AG09309 (cell line): ENCODE results near the gene FLVCR2.

Experiments
- DNase-seq: peaks from one replicate; pipeline ENCODE4 v3.0.0-alpha.2; 2010; ENCODE audit warnings: low read depth
- H3K4me3 ChIP-seq: 2 replicates; pipeline ENCODE4 v1.5.1; 2011; ENCODE audit warnings: mild to moderate bottlenecking, low read depth, low read length, moderate library complexity; ENCODE audit not compliant: control insufficient read depth
- CTCF ChIP-seq: IDR thresholded peaks from 2 replicates; pipeline ENCODE4 v1.5.1; 2011; ENCODE audit warnings: mild to moderate bottlenecking, low read depth, low read length, inconsistent platforms; ENCODE audit not compliant: insufficient read depth, control insufficient read depth; ENCODE audit errors: missing control alignments

The FLVCR2 gene

GRCh38 chr14:75537071-75537470, 41.3 kb upstream of the FLVCR2 start:
- TF ChIP-seq CTCF = no peak
- DNase-seq = no peak
- H3K4me3 ChIP-seq = no peak overlapping the region

GRCh38 chr14:75539162-75539560, 39.3 kb upstream of the FLVCR2 start:
- TF ChIP-seq CTCF = no peak
- H3K4me3 ChIP-seq = no peak overlapping the region

GRCh38 chr14:75539561-75540478, 38.6 kb upstream of the FLVCR2 start:
- TF ChIP-seq CTCF = no peak
- H3K4me3 ChIP-seq = no peak overlapping the region
- no peak for DNase-seq

More at GRCh38 chr14:75539162-75539560, 39.3 kb upstream of the FLVCR2 start:
- DNase-seq = no peak

DNA sequence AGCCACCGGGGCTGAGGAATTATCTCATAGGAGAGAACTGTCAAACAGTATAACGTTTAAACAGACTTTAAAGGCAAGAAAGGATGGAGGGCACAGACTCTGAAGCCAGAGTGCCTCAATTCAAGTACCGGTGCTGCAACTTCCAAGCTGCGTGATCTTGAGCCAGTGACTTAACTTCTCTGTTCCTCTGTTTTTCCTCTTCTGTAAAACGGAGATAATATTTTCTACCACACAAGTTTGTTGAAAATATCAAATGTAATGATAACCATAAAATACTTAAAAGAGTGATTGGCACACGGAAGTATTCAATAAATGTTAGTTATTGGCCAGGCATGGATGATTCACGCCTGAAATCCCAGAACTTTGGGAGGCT, 38.0 kb upstream of the FLVCR2 start:
- no peak overlapping the region for H3K4me3 ChIP-seq
- no peak for TF ChIP-seq CTCF
- no peak for DNase-seq

DNA sequence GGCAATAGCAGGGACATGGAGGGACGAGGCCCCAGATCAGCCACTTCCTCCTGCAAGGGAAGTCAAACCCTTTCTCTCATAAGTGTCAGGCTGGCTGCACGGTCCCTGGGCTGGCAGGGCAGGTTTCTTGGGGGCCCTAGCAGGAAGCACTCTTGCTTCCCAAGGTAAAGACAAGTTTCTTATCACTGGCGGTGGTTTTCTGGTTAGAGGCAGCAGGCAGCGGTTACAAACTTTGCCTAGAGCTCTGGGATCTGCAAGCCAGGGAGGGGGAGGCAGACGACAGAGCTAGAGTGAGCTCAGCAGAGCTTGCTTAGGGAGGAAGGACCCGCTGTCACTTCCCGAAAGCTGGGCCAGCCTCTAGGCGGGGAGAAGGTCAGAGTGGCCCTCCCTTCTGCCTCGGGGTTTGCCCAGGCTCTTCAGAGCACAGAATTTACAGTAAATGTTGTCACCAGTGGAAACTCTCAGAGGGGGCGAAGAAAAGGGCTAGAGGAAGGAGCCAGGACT, 35.8 kb upstream of the FLVCR2 start:
- no peak for DNase-seq
- TF ChIP-seq CTCF = no peak
- H3K4me3 ChIP-seq = no peak overlapping the region

DNA sequence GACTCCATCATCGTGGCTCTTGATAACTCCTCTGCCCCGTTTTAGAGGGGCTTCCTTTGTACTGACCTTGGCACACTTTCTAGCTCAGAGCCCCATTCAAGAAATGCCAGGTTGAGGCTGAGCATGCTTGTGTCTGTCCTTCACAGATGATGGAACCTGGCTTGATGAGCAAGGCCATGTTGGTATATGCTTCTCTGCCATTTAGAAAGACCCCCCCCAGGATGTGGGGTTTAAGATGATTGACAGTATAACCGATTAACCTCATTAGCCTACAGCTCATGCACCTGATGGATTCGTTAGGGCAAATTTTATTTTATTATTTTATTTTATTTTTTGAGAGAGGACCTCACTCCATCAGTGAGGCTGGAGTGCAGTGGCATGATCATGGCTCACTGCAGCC, 35.2 kb upstream of the FLVCR2 start:
- no peak overlapping the region for H3K4me3 ChIP-seq
- DNase-seq = no peak
- no peak for TF ChIP-seq CTCF
